Measurements from ENCODE around the gene LTN1. TPM values are rescaled to one million over a fixed set of nuclear protein-coding genes. Genes with fewer than 3 reads are reported as not detected.
A peak's percentile ranks its signal among the peaks of the same experiment; 100 is the strongest.

LTN1 gene
- total and polyA plus RNA-seq, 2 of the 13 experiments (the other 11 are each of a cell fraction or from before 2014, with no cell fraction given), result 6.7 to 24.6 TPM

GRCh38 chr21:28992526-28993292 lies at the start of gene LTN1 (continued):
- TF ChIP-seq CTCF (CRISPR knock-in tag; IDR thresholded peaks at IDR 0.05) (no peak), SPEN (CRISPR knock-in tag; IDR thresholded peaks at IDR 0.05; ENCODE audit: low read depth) (peak; percentile 80), ZNF276 (CRISPR knock-in tag; IDR thresholded peaks at IDR 0.05; ENCODE audit: low read depth) (no peak), CSRNP2 (CRISPR knock-in tag; conservative IDR thresholded peaks at IDR 0.05; ENCODE audit: low read depth) (no peak), ZNF230 (CRISPR knock-in tag; IDR thresholded peaks at IDR 0.05) (peak; percentile 80), SALL1 (CRISPR knock-in tag; IDR thresholded peaks at IDR 0.05) (peak; percentile 77), CENPBD1 (CRISPR knock-in tag; IDR thresholded peaks at IDR 0.05; ENCODE audit: borderline replicate concordance, low read depth) (no peak), HNF1B (CRISPR knock-in tag; IDR thresholded peaks at IDR 0.05) (peak; percentile 82), ZNF256 (CRISPR knock-in tag; conservative IDR thresholded peaks at IDR 0.05) (no peak; the same call in 1 of the 2 replicates), ZBTB1 (CRISPR knock-in tag; IDR thresholded peaks at IDR 0.05; ENCODE audit: borderline replicate concordance) (no peak), AHR (CRISPR knock-in tag; IDR thresholded peaks at IDR 0.05) (peak; percentile 43; the same call in 1 of the 2 replicates), DNMT3B (CRISPR knock-in tag; conservative IDR thresholded peaks at IDR 0.05) (no peak; the same call in 1 of the 2 replicates), PATZ1 (CRISPR knock-in tag; IDR thresholded peaks at IDR 0.05) (peak; percentile 68), MTF1 (CRISPR knock-in tag; IDR thresholded peaks at IDR 0.05) (no peak), ZNF747 (CRISPR knock-in tag; IDR thresholded peaks at IDR 0.05; ENCODE audit: borderline replicate concordance) (no peak), ZFY (CRISPR knock-in tag; IDR thresholded peaks at IDR 0.05) (peak; percentile 76)

Data from HepG2 (cell line).